IgD-negative memory B cell (primary cell): ENCODE measurements around the gene KIF2C. TPM values are rescaled to one million over a fixed set of nuclear protein-coding genes. Genes with fewer than 3 reads are reported as not detected.
A peak's percentile ranks its signal among the peaks of the same experiment; 100 is the strongest.
"Not testable (repeated sequence)": the region's sequence is repeated elsewhere in the genome, so short reads cannot be mapped to it uniquely, and the experiment has no call there.

ENCODE experiments used
- H3K27ac Mint-ChIP-seq, 3 donors: one replicate each; pipeline ENCODE4 v1.8.0; 2020 to 2022; ENCODE audit warnings: mild to moderate bottlenecking in 3 of 3, mixed read lengths in 3 of 3, moderate library complexity in 1 of 3
- H3K27me3 Mint-ChIP-seq: one replicate; pipeline ENCODE4 v1.8.0; 2021; ENCODE audit warnings: mixed read lengths
- H3K36me3 Mint-ChIP-seq: one replicate; pipeline ENCODE4 v1.8.0; 2020; ENCODE audit warnings: mild to moderate bottlenecking, mixed read lengths
- H3K4me1 Mint-ChIP-seq, 3 donors: one replicate each; pipeline ENCODE4 v1.8.0; 2020 to 2022; ENCODE audit warnings: mixed read lengths in 3 of 3, mild to moderate bottlenecking in 1 of 3
- H3K4me3 Mint-ChIP-seq, 4 donors: one replicate each; pipeline ENCODE4 v1.8.0; 2020 to 2022; ENCODE audit warnings: mild to moderate bottlenecking in 4 of 4, mixed read lengths in 4 of 4, moderate library complexity in 3 of 4
- H3K9me3 Mint-ChIP-seq, 3 donors: one replicate each; pipeline ENCODE4 v1.8.0; 2020 to 2021; ENCODE audit warnings: mixed read lengths in 3 of 3, mild to moderate bottlenecking in 1 of 3
- polyA plus RNA-seq: library from polyadenylated mRNA; unstranded; fragments of 300-500 nt; fragmentation: Illumina TruSeq; gene quantifications from one replicate; pipeline ENCODE4 v1.2.3, GENCODE V29; 2021

Gene KIF2C
- polyA plus RNA-seq, 1 donor from 2014 or later = 0.39 TPM

GRCh38 chr1:44787506-44787905 is 47.9 kb downstream of the KIF2C start:
- peaks cover 20 to 24% (median 21%) of the 10 kb centered on the region in 3 donors for H3K4me1 Mint-ChIP-seq
- H3K9me3 Mint-ChIP-seq = no peaks in the 10 kb centered on the region
- peak overlapping the region in 1 of 4 donors; percentile 32 for H3K4me3 Mint-ChIP-seq
- no peaks in the 10 kb centered on the region for H3K27me3 Mint-ChIP-seq
- peak overlapping the region in 1 of 3 donors; percentile 54 for H3K27ac Mint-ChIP-seq
- no peaks in the 10 kb centered on the region for H3K36me3 Mint-ChIP-seq

GRCh38 chr1:44788120-44788860 is 48.7 kb downstream of the KIF2C start, which contains the start of gene BEST4:
TSS of gene BEST4 (minus strand) at chr1:44788170. CDS start at chr1:44787705, 465 bp downstream.
- no peaks in the 10 kb centered on the region for H3K36me3 Mint-ChIP-seq
- no peaks in the 10 kb centered on the region for H3K9me3 Mint-ChIP-seq
- H3K27ac Mint-ChIP-seq = peak within 1 kb of the TSS in 1 of 3 donors; percentile 54
- H3K27me3 Mint-ChIP-seq = no peaks in the 10 kb centered on the region
- H3K4me1 Mint-ChIP-seq = peaks cover 18 to 21% (median 19%) of the 10 kb centered on the region in 3 donors
- H3K4me3 Mint-ChIP-seq = peak within 1 kb of the TSS in 3 of 4 donors; percentile 30 to 70 (median 46)

GRCh38 chr1:44790968-44791801 is 51.5 kb downstream of the KIF2C start:
- Mint-ChIP-seq H3K4me3 (no peak overlapping the region), H3K36me3 (no peaks in the 10 kb centered on the region), H3K27me3 (no peaks in the 10 kb centered on the region), H3K4me1 (peaks cover 5% of the 10 kb centered on the region in 3 donors), H3K9me3 (no peaks in the 10 kb centered on the region), H3K27ac (peak overlapping the region; percentile 18 to 57 (median 26))

- Mint-ChIP-seq H3K4me1 (peaks cover 0 to 3% (median 2%) of the 10 kb centered on the region in 3 donors), H3K9me3 (no peaks in the 10 kb centered on the region), H3K36me3 (no peaks in the 10 kb centered on the region), H3K27ac (peak overlapping the region in 2 of 3 donors; percentile 83 to 85), H3K4me3 (no peak overlapping the region), H3K27me3 (no peaks in the 10 kb centered on the region)
Observed at GRCh38 chr1:44792736-44793502, 53.3 kb downstream of the KIF2C start.

- H3K4me3 Mint-ChIP-seq = peak overlapping the region in 1 of 4 donors; percentile 59
- H3K27ac Mint-ChIP-seq, H3K27me3 Mint-ChIP-seq, H3K9me3 Mint-ChIP-seq, H3K36me3 Mint-ChIP-seq: not testable (repeated sequence)
- peaks cover 7 to 16% (median 13%) of the 10 kb centered on the region in 3 donors for H3K4me1 Mint-ChIP-seq
Observed at GRCh38 chr1:44797886-44798285, 58.2 kb downstream of the KIF2C start.

GRCh38 chr1:44798481-44799365 is 59.1 kb downstream of the KIF2C start:
- peak overlapping the region in 2 of 3 donors; percentile 18 to 73 for H3K27ac Mint-ChIP-seq
- H3K4me1 Mint-ChIP-seq = peaks cover 7 to 17% (median 10%) of the 10 kb centered on the region in 3 donors
- no peaks in the 10 kb centered on the region for H3K36me3 Mint-ChIP-seq
- peak overlapping the region in 3 of 4 donors; percentile 38 to 76 (median 59) for H3K4me3 Mint-ChIP-seq
- H3K27me3 Mint-ChIP-seq = no peaks in the 10 kb centered on the region
- H3K9me3 Mint-ChIP-seq = no peaks in the 10 kb centered on the region

GRCh38 chr1:44799770-44800584 is 60.3 kb downstream of the KIF2C start, which contains the start of gene PLK3:
TSS of gene PLK3 (plus strand) at chr1:44800377. CDS start at chr1:44800464, 87 bp downstream.
- Mint-ChIP-seq H3K36me3 (no peaks in the 10 kb centered on the region), H3K27me3 (no peaks in the 10 kb centered on the region), H3K9me3 (no peaks in the 10 kb centered on the region), H3K27ac (peak within 1 kb of the TSS; percentile 93 to 100 (median 99)), H3K4me3 (peak within 1 kb of the TSS; percentile 95 to 99 (median 96)), H3K4me1 (peaks cover 7 to 17% (median 10%) of the 10 kb centered on the region in 3 donors)

- Mint-ChIP-seq H3K9me3 (no peaks in the 10 kb centered on the region), H3K27me3 (no peaks in the 10 kb centered on the region), H3K4me3 (peak overlapping the region; percentile 74 to 94 (median 92)), H3K27ac (peak overlapping the region; percentile 40 to 81 (median 45)), H3K4me1 (peaks cover 8 to 17% (median 10%) of the 10 kb centered on the region in 3 donors), H3K36me3 (no peaks in the 10 kb centered on the region)
Observed at GRCh38 chr1:44801491-44802305, 62.1 kb downstream of the KIF2C start.

- peaks cover under 1% of the 10 kb centered on the region for H3K36me3 Mint-ChIP-seq
- H3K27me3 Mint-ChIP-seq = no peaks in the 10 kb centered on the region
- peak overlapping the region; percentile 54 to 88 (median 77) for H3K27ac Mint-ChIP-seq
- H3K4me3 Mint-ChIP-seq = peak overlapping the region; percentile 37 to 91 (median 74)
- peaks cover 16 to 24% (median 17%) of the 10 kb centered on the region in 3 donors for H3K4me1 Mint-ChIP-seq
- no peaks in the 10 kb centered on the region for H3K9me3 Mint-ChIP-seq
Observed at GRCh38 chr1:44802306-44803061, 62.8 kb downstream of the KIF2C start.

GRCh38 chr1:44803062-44803311 is 63.4 kb downstream of the KIF2C start:
- Mint-ChIP-seq H3K4me1 (peaks cover 21 to 29% (median 21%) of the 10 kb centered on the region in 3 donors), H3K4me3 (peak overlapping the region; percentile 21 to 81 (median 44)), H3K27ac (peak overlapping the region; percentile 31 to 88 (median 54)), H3K27me3 (no peaks in the 10 kb centered on the region), H3K9me3 (no peaks in the 10 kb centered on the region), H3K36me3 (peaks cover 1% of the 10 kb centered on the region)

GRCh38 chr1:44803312-44804095 is 63.9 kb downstream of the KIF2C start:
- Mint-ChIP-seq H3K4me1 (peaks cover 21 to 33% (median 23%) of the 10 kb centered on the region in 3 donors), H3K9me3 (no peaks in the 10 kb centered on the region), H3K4me3 (peak overlapping the region in 3 of 4 donors; percentile 21 to 47 (median 22)), H3K27me3 (no peaks in the 10 kb centered on the region), H3K36me3 (peaks cover 1% of the 10 kb centered on the region), H3K27ac (peak overlapping the region in 2 of 3 donors; percentile 74 to 88)
